K562 (cell line): ENCODE measurements around the gene ZNF574. TPM values are rescaled to one million over a fixed set of nuclear protein-coding genes. Genes with fewer than 3 reads are reported as not detected.

ENCODE experiments used
- ATAC-seq: fragments of 200-7000 bp; cut with Tn5 transposase; 3 replicates; pipeline ENCODE4 v1.9.1; 2020; ENCODE audit warnings: moderate library complexity
- BruUV-seq: library from RNA; stranded (reverse); fragments of 400-500 nt; replicated peaks from 2 replicates; lab custom pipeline; 2021; lab: Mats Ljungman, UMichigan
- CTCF ChIA-PET: fragments of 300-600 bp; formaldehyde crosslinking; extraction: SDS; loops from one replicate; lab custom pipeline; 2021; ENCODE audit warnings: low intra/inter-chr PET ratio; lab: Yijun Ruan, JAX
- POLR2A ChIA-PET: fragments of 300-600, 350-650 bp; sonication (Branson Sonifier 250); formaldehyde crosslinking; extraction: SDS; loops from one replicate; lab custom pipeline; 2021; ENCODE audit warnings: antibody characterized with exemption, inconsistent platforms; lab: Yijun Ruan, JAX
- DNase-seq, 4 experiments: peaks; one replicate each; pipeline versions ENCODE4 v3.0.0 to v3.0.0-alpha.2; 2011 to 2018; ENCODE audit warnings: low spot score in 3 of 4, mixed read lengths in 3 of 4; ENCODE audit errors: extremely low read depth in 1 of 4
- FAIRE-seq: peaks from 2 replicates; lab custom pipeline; 2011; peaks lifted over from hg19 to GRCh38; lab: Jason Lieb, UNC
- H2AFZ ChIP-seq: 2 replicates; pipeline ENCODE4 v1.6.0; 2011; ENCODE audit warnings: low read depth, low read length, control low read depth, inconsistent platforms
- H3K27ac ChIP-seq: fragments of 200-600 bp; 3 replicates; pipeline ENCODE4 v1.8.0; 2011; ENCODE audit warnings: low read depth, mild to moderate bottlenecking, control low read depth, inconsistent platforms, low read length, moderate library complexity, mixed read lengths; ENCODE audit errors: extremely low read depth
- H3K27me3 ChIP-seq, 2 experiments: fragments of 300-600 bp in 1 of 2; 2 replicates in 1 of 2; 3 replicates in 1 of 2; pipeline versions ENCODE4 v1.6.0 to v1.8.0; 2011; ENCODE audit warnings: inconsistent platforms in 2 of 2, low read length in 2 of 2, mild to moderate bottlenecking in 1 of 2, mixed read lengths in 1 of 2, moderate library complexity in 1 of 2; ENCODE audit not compliant: control insufficient read depth in 2 of 2, insufficient read depth in 2 of 2
- H3K36me3 ChIP-seq: fragments of 300-600 bp; 3 replicates; pipeline ENCODE4 v1.8.0; 2011; ENCODE audit warnings: mild to moderate bottlenecking, low read length, inconsistent platforms; ENCODE audit not compliant: control insufficient read depth, insufficient read depth
- H3K4me1 ChIP-seq, 2 experiments: fragments of 200-600 bp in 1 of 2; replicated peaks in 1 of 2; 2 replicates in 1 of 2; 3 replicates in 1 of 2; pipeline versions ENCODE4 v1.5.1 to v1.8.0; 2011; ENCODE audit warnings: inconsistent platforms in 2 of 2, low read length in 2 of 2, mild to moderate bottlenecking in 1 of 2, mixed read lengths in 1 of 2, moderate library complexity in 1 of 2; ENCODE audit not compliant: control insufficient read depth in 2 of 2, insufficient read depth in 2 of 2
- H3K4me2 ChIP-seq: 2 replicates; pipeline ENCODE4 v1.6.1; 2011; ENCODE audit warnings: low read length, control low read depth, inconsistent platforms, mixed read lengths; ENCODE audit not compliant: insufficient read depth
- H3K4me3 ChIP-seq: fragments of 200-600 bp; sonication (generic), shearing (Covaris generic); 2 replicates; pipeline ENCODE4 v1.5.1; 2016; ENCODE audit warnings: control low read depth, inconsistent platforms
- H3K79me2 ChIP-seq: fragments of 200-600 bp; 3 replicates; pipeline ENCODE4 v1.8.0; 2011; ENCODE audit warnings: low read length, inconsistent platforms; ENCODE audit not compliant: control insufficient read depth, insufficient read depth
- H3K9ac ChIP-seq, 2 experiments: 2 replicates each; pipeline versions ENCODE4 v1.6.0 to v1.6.1; 2011; ENCODE audit warnings: low read depth in 2 of 2, low read length in 2 of 2, control low read depth in 1 of 2, inconsistent platforms in 1 of 2, mild to moderate bottlenecking in 1 of 2, mixed read lengths in 1 of 2; ENCODE audit not compliant: insufficient read depth in 1 of 2
- H3K9me1 ChIP-seq: one replicate; pipeline ENCODE4 v1.6.0; 2011; ENCODE audit warnings: inconsistent platforms, mild to moderate bottlenecking, low read length, moderate library complexity; ENCODE audit not compliant: control insufficient read depth, insufficient read depth
- H3K9me3 ChIP-seq: replicated peaks from 2 replicates; pipeline ENCODE4 v1.5.1; 2011; ENCODE audit warnings: low read depth, low read length, inconsistent platforms; ENCODE audit not compliant: control insufficient read depth, insufficient read depth
- H4K20me1 ChIP-seq: replicated peaks from 2 replicates; pipeline ENCODE4 v1.6.1; 2011; ENCODE audit warnings: low read length, inconsistent platforms, mixed read lengths; ENCODE audit not compliant: control insufficient read depth, insufficient read depth
- HBP1 ChIP-seq: fragments of 450-650 bp; formaldehyde crosslinking; IDR thresholded peaks from 2 replicates; pipeline ENCODE4 v1.4.0; 2022; ENCODE audit warnings: missing genetic modification characterization
- MIER1 ChIP-seq: fragments of 450-650 bp; IDR thresholded peaks from 2 replicates; pipeline ENCODE4 v1.6.1; 2016; ENCODE audit warnings: antibody characterized with exemption, mild to moderate bottlenecking, low read depth
- RREB1 ChIP-seq: fragments of 250-450 bp; sonication (Bioruptor Pico); IDR thresholded peaks from 2 replicates; pipeline ENCODE4 v1.4.0; 2020
- WGBS: fragments of 100-300 bp; shearing (Covaris generic); methylation state at CpG from one replicate; pipeline ENCODE4 v1.1.6; 2016; ENCODE audit warnings: low coverage, mixed read lengths; ENCODE audit not compliant: insufficient coverage; ENCODE audit errors: missing lambda C conversion rate; 5-methylcytosine and 5-hydroxymethylcytosine counted together
- in situ Hi-C: fragments of 300-500 bp; cut with MboI; formaldehyde crosslinking; loops from 4 replicates; pipeline ENCODE4 v1.15.0; 2018; ENCODE audit warnings: inconsistent platforms, mixed read lengths
- intact Hi-C: fragments of 100-400 bp; cut with micrococcal nuclease; formaldehyde crosslinking; loops from 2 replicates; pipeline ENCODE4 v1.14.2; 2022
- polyA plus RNA-seq, 8 experiments: library from polyadenylated mRNA; depleted of rRNA in 4 of 8; stranded (reverse) in 5 of 8; unstranded in 3 of 8; fragments of >200 nt; fragmentation: Nextera tagmentation in 2 of 8; fragmentation: Illumina TruSeq in 1 of 8; extraction: Ambion mirVana in 2 of 8; extraction: Trizol in 1 of 8; gene quantifications; 2 replicates each; pipeline versions ENCODE4 v1.2.1 to v1.2.3, GENCODE V29; 2011 to 2014; ENCODE audit warnings: inconsistent platforms in 1 of 8, missing spikeins in 1 of 8
- total RNA-seq, 7 experiments: library from RNA; depleted of rRNA in 6 of 7; stranded (reverse); fragments of >200 nt in 6 of 7; fragmentation: Illumina TruSeq in 2 of 7; extraction: Trizol in 2 of 7; gene quantifications; 2 replicates each; pipeline versions ENCODE4 v1.2.1 to v1.2.3, GENCODE V29; 2011 to 2021; ENCODE audit warnings: low replicate concordance in 1 of 7
- TF ChIP-seq, protein P1 (sequence below): fragments of 250-450 bp; sonication (Bioruptor Pico); IDR thresholded peaks from 2 replicates; pipeline ENCODE4 v1.8.0; 2021; ENCODE audit warnings: borderline replicate concordance, mild to moderate bottlenecking, moderate library complexity; ENCODE audit not compliant: poor library complexity, severe bottlenecking

ZNF574 gene
- total and polyA plus RNA-seq, 9 of the 15 experiments (the other 6 are each of a cell fraction or from before 2014, with no cell fraction given), result 0.24 to 20.7 (median 8.4) TPM

DNA sequence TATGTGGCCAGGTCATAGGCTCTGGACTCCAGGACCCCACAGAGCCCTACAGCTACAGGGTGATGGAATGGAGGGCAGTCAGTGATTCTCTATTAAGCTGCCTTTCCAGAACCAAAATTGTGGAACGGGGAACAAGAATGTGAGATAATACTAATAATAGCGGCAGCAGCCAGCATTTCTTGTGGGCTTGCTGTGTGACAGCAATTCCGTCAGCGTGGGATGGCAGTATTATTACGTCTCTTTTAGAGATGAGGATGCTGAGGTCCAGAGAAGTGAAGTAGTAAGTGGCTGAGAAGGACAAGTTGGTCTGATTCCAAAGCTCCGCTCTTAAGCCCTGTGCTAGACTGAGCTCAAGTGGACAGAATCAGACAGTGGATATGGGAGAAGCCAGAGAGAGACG is 30.4 kb upstream of the ZNF574 start (continued):
- TF ChIP-seq, protein P1, sequence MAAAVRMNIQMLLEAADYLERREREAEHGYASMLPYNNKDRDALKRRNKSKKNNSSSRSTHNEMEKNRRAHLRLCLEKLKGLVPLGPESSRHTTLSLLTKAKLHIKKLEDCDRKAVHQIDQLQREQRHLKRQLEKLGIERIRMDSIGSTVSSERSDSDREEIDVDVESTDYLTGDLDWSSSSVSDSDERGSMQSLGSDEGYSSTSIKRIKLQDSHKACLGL (CRISPR knock-in tag), result no peak
- TF ChIP-seq MIER1, result no peak
- TF ChIP-seq, all 486 proteins: peak for 0

- intact Hi-C loops, result no loop called here
- no peak overlapping the region for H3K27ac ChIP-seq
- POLR2A ChIA-PET, result interaction anchor here (0.6 to 1.5 kb wide), 4 partner anchors 11 to 197 kb away, joined by 3 to 5 read pairs (median 4); partner anchors contain the start of gene ZNF574
- TF ChIP-seq HBP1 (peak; percentile 63; the same call in 1 of the 2 replicates), RREB1 (CRISPR knock-in tag) (no peak)
- no peaks in the 10 kb centered on the region for H3K9me3 ChIP-seq
- FAIRE-seq (no peak), ATAC-seq (no peak; the same call in 2 of the 3 replicates), DNase-seq (peak in 1 of 4 experiments; percentile 16)
- CTCF ChIA-PET, result no interaction called here
- in situ Hi-C loops, result no loop called here
- no peaks in the 10 kb centered on the region for H3K9me1 ChIP-seq
- WGBS, result 2% methylated on average over 4 of the region's 4 CpGs
- peak overlapping the region; percentile 61 for H3K4me2 ChIP-seq
- 0 out of 2 replicates have a peak overlapping the region, but pooled peaks have one; percentile 10 for H3K4me3 ChIP-seq
- no peaks in the 10 kb centered on the region for H4K20me1 ChIP-seq
- H3K4me1 ChIP-seq, result peaks cover 8 to 10% of the 10 kb centered on the region in 2 experiments; a peak in 3 of 5 replicates
- H3K9ac ChIP-seq, result no peak overlapping the region
- peak overlapping the region; percentile 72 for H2AFZ ChIP-seq
- no TSS peak for BruUV-seq
- H3K79me2 ChIP-seq, result no peaks in the 10 kb centered on the region
- no peaks in the 10 kb centered on the region for H3K36me3 ChIP-seq
- peaks cover 32 to 47% of the 10 kb centered on the region in 2 experiments for H3K27me3 ChIP-seq
Measured at GRCh38 chr19:42048992-42049391, 27.0 kb upstream of the ZNF574 start.
